ENCODE data around the gene ZDHHC12. TPM values are rescaled to one million over a fixed set of nuclear protein-coding genes. Genes with fewer than 3 reads are reported as not detected.

The ZDHHC12 gene
- total RNA-seq, 2 experiments from 2014 or later: 65.5 to 66.0 TPM

GRCh38 chr9:128733256-128733655, 9.3 kb upstream of the ZDHHC12 start:
- POLR2A ChIA-PET: no interaction called here
- CTCF ChIA-PET: interaction anchor here (0.9 kb wide), 1 partner anchor 26 kb away, joined by 3 read pairs; no protein-coding TSS in a partner anchor

- ChIA-PET CTCF (no interaction called here), POLR2A (no interaction called here)
Measured at GRCh38 chr9:128732576-128732975, 8.6 kb upstream of the ZDHHC12 start.

GRCh38 chr9:128731691-128732090, 7.8 kb upstream of the ZDHHC12 start:
- CTCF ChIA-PET: no interaction called here
- POLR2A ChIA-PET: no interaction called here

GRCh38 chr9:128731093-128731492, 7.2 kb upstream of the ZDHHC12 start:
- CTCF ChIA-PET: no interaction called here
- POLR2A ChIA-PET: no interaction called here

GRCh38 chr9:128729766-128730517, 6.0 kb upstream of the ZDHHC12 start:
- CTCF ChIA-PET: no interaction called here
- POLR2A ChIA-PET: no interaction called here

- POLR2A ChIA-PET: no interaction called here
- CTCF ChIA-PET: no interaction called here
Measured at GRCh38 chr9:128729302-128729701, 5.4 kb upstream of the ZDHHC12 start.

GRCh38 chr9:128728298-128728697, 4.4 kb upstream of the ZDHHC12 start:
- CTCF ChIA-PET: no interaction called here
- POLR2A ChIA-PET: no interaction called here

- POLR2A ChIA-PET: no interaction called here
- CTCF ChIA-PET: no interaction called here
Measured at GRCh38 chr9:128727640-128728248, 3.8 kb upstream of the ZDHHC12 start.

GRCh38 chr9:128724744-128725211, 851 bp upstream of the ZDHHC12 start:
- ChIA-PET CTCF (interaction anchor here (1.1 kb wide), 1 partner anchor 223 kb away, joined by 3 read pairs; the partner anchor contains the start of genes DOLK and NUP188), POLR2A (interaction anchor here (0.5 to 1.9 kb wide), 5 partner anchors 15 to 338 kb away, joined by 3 to 9 read pairs (median 4); no protein-coding TSS in a partner anchor)

- POLR2A ChIA-PET: interaction anchor here (0.6 to 1.9 kb wide), 4 partner anchors 9 to 97 kb away, joined by 4 to 9 read pairs (median 4); no protein-coding TSS in a partner anchor
- CTCF ChIA-PET: interaction anchor here (1.4 kb wide), 1 partner anchor 95 kb away, joined by 6 read pairs; the partner anchor contains the start of gene ENDOG
Measured at GRCh38 chr9:128723352-128723865, 518 bp downstream of the ZDHHC12 start.

- CTCF ChIA-PET: interaction anchor here (1.4 kb wide), 1 partner anchor 96 kb away, joined by 6 read pairs; the partner anchor contains the start of gene ENDOG
- POLR2A ChIA-PET: interaction anchor here (0.6 to 1.9 kb wide), 2 partner anchors 8 to 38 kb away, joined by 4 to 9 read pairs; no protein-coding TSS in a partner anchor
Measured at GRCh38 chr9:128722380-128723351, 1.3 kb downstream of the ZDHHC12 start.

GRCh38 chr9:128721487-128722010, 2.4 kb downstream of the ZDHHC12 start:
- ChIA-PET CTCF (no interaction called here), POLR2A (no interaction called here)

- ChIA-PET POLR2A (no interaction called here), CTCF (no interaction called here)
Measured at GRCh38 chr9:128720841-128721486, 3.0 kb downstream of the ZDHHC12 start.

GRCh38 chr9:128719919-128720605, 3.9 kb downstream of the ZDHHC12 start:
- POLR2A ChIA-PET: no interaction called here
- CTCF ChIA-PET: no interaction called here

- CTCF ChIA-PET: interaction anchor here (0.7 to 1.5 kb wide), 2 partner anchors 16 to 189 kb away, joined by 4 to 5 read pairs; partner anchors contain the start of gene PKN3
- POLR2A ChIA-PET: no interaction called here
Measured at GRCh38 chr9:128718475-128718874, 5.5 kb downstream of the ZDHHC12 start.

GRCh38 chr9:128718047-128718446, 5.9 kb downstream of the ZDHHC12 start:
- ChIA-PET POLR2A (interaction anchor here (0.6 kb wide), 1 partner anchor 12 kb away, joined by 7 read pairs; no protein-coding TSS in a partner anchor), CTCF (interaction anchor here (1.5 kb wide), 1 partner anchor 16 kb away, joined by 4 read pairs; the partner anchor contains the start of gene PKN3)

GRCh38 chr9:128716581-128717254, 7.2 kb downstream of the ZDHHC12 start:
- POLR2A ChIA-PET: interaction anchor here (0.7 kb wide), 1 partner anchor 30 kb away, joined by 3 read pairs; no protein-coding TSS in a partner anchor
- CTCF ChIA-PET: no interaction called here

GRCh38 chr9:128715436-128715750, 8.5 kb downstream of the ZDHHC12 start:
- POLR2A ChIA-PET: no interaction called here
- CTCF ChIA-PET: no interaction called here

Data from activated CD8-positive, alpha-beta memory T cell treated with anti-CD3 and anti-CD28 coated beads for 36 hours (primary cell).